SU-DHL-6 (cell line): Measurements from ENCODE around the gene TSPAN8.

Experiments used
- CTCF ChIP-seq: fragments of 200-600 bp; sonication (generic); IDR thresholded peaks from one replicate; pipeline ENCODE4 v1.5.1; 2017; ENCODE audit warnings: antibody characterized with exemption, mild to moderate bottlenecking, low read length, moderate library complexity; ENCODE audit not compliant: insufficient read depth, poor library complexity, severe bottlenecking
- EZH2phosphoT487 ChIP-seq: fragments of 200-600 bp; sonication (generic), shearing (Covaris generic); conservative IDR thresholded peaks from 2 replicates; pipeline ENCODE4 v1.6.1; 2018; ENCODE audit warnings: mild to moderate bottlenecking, antibody characterized with exemption, low read length, moderate library complexity, mixed read lengths

DNA sequence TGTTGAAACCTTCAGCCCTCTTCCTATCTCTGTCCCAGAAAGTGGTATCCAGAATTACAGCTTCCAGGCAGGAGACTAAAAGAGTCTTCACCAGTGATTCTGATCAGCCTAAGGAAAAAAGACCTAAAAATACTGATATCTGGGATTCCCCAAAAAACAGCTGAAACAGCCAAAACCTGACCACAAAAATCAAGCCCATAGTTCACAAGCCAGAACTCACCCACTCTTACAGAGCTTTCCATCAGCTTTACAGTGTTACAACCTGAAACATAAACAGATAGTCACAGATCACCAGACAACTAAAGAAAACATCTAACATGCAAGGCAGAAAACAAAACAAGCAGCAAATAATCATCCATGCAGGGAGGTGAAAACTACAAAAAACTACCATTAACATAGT is 26.0 kb upstream of the TSPAN8 start:
- TF ChIP-seq EZH2phosphoT487 (no peak), CTCF (no peak)
